GM18858 (cell line): ENCODE results near the gene GCK.

ENCODE experiments used
- ATAC-seq: cut with Tn5 transposase; IDR thresholded peaks from one replicate; pipeline ENCODE4 v1.9.1; 2021; ENCODE audit not compliant: unreplicated experiment

GCK gene

GRCh38 chr7:44094365-44094764 is 94.9 kb downstream of the GCK start:
- no peak for ATAC-seq
